Lower lobe of right lung (tissue), 2 donors: ENCODE data around the gene HAUS3. TPM values are rescaled to one million over a fixed set of nuclear protein-coding genes. Genes with fewer than 3 reads are reported as not detected.
A peak's percentile ranks its signal among the peaks of the same experiment; 100 is the strongest.

ENCODE experiments used
- ATAC-seq, 2 donors: fragments of 200-7000 bp; cut with Tn5 transposase; one replicate each; pipeline ENCODE4 v1.9.1; 2020 to 2022; ENCODE audit warnings: mild to moderate bottlenecking in 2 of 2, moderate library complexity in 2 of 2
- DNase-seq: peaks from one replicate; pipeline ENCODE4 v3.0.0-alpha.2; 2020
- H3K27ac ChIP-seq: fragments of 200-600 bp; one replicate; pipeline ENCODE4 v1.8.0; 2022
- H3K27me3 ChIP-seq: fragments of 200-600 bp; one replicate; pipeline ENCODE4 v1.8.0; 2022; ENCODE audit warnings: low read depth
- H3K36me3 ChIP-seq: fragments of 200-600 bp; one replicate; pipeline ENCODE4 v1.8.0; 2022; ENCODE audit warnings: mild to moderate bottlenecking
- H3K4me1 ChIP-seq: fragments of 200-600 bp; one replicate; pipeline ENCODE4 v1.8.0; 2022
- H3K4me3 ChIP-seq: fragments of 200-600 bp; one replicate; pipeline ENCODE4 v1.8.0; 2022; ENCODE audit warnings: mild to moderate bottlenecking
- H3K9me3 ChIP-seq: fragments of 200-600 bp; one replicate; pipeline ENCODE4 v1.8.0; 2022
- CTCF ChIP-seq: fragments of 200-600 bp; IDR thresholded peaks from one replicate; pipeline ENCODE4 v1.8.0; 2022; ENCODE audit warnings: antibody characterized with exemption, mild to moderate bottlenecking
- intact Hi-C: fragments of 100-400 bp; cut with DNase I; formaldehyde crosslinking; loops from one replicate; pipeline ENCODE4 v1.11.0; 2022
- long read RNA-seq: library from polyadenylated mRNA; unstranded; transcript quantifications from one replicate; pipeline ENCODE4 v2.0.0, GENCODE V29; 2021
- total RNA-seq: library from RNA; stranded (reverse); fragmentation: NEBNext Ultra II Directional; extraction: Animal tissue kit (Norgen Biotek cat#: 25700); gene quantifications from one replicate; pipeline ENCODE4 v1.2.1, GENCODE V29; 2021
- donor health status: DM: no; HTN: yes; CAD: no; lungs with severe emphysema.

HAUS3 gene
- total RNA-seq, result 12.3 TPM
- long read RNA-seq, full-length matches to known transcripts, result 7 of 33 reads
- long read RNA-seq, partial matches to known transcripts, result 22 of 33 reads
- long read RNA-seq, other reads (novel, unspliced or antisense), result 4 of 33 reads

GRCh38 chr4:2241410-2242353 is at the start of gene HAUS3, which contains the start of gene POLN:
HAUS3 (minus strand) TSS chr4:2242121; CDS start chr4:2240946, 1,175 bp downstream.
POLN (minus strand) TSS chr4:2242121; CDS start chr4:2229231, 12,890 bp downstream.
- Histone ChIP-seq H3K36me3 (peaks cover 24% of the 10 kb centered on the region), H3K4me3 (peak within 1 kb of the TSS; percentile 92), H3K9me3 (no peaks in the 10 kb centered on the region), H3K4me1 (peaks cover 72% of the 10 kb centered on the region), H3K27ac (peak within 1 kb of the TSS; percentile 87), H3K27me3 (no peaks in the 10 kb centered on the region)
- ATAC-seq, result peak; percentile 99
- peak; percentile 99 for DNase-seq
- TF ChIP-seq CTCF, result no peak
- intact Hi-C loops, result no loop called here

GRCh38 chr4:2290974-2291704 is 49.2 kb upstream of the HAUS3 start:
- H3K4me3 ChIP-seq, result no peak overlapping the region
- H3K27ac ChIP-seq, result no peak overlapping the region
- peaks cover 5% of the 10 kb centered on the region for H3K4me1 ChIP-seq
- ATAC-seq (peak; percentile 36 to 37), DNase-seq (no peak)
- H3K36me3 ChIP-seq, result no peaks in the 10 kb centered on the region
- TF ChIP-seq CTCF, result no peak
- no peaks in the 10 kb centered on the region for H3K27me3 ChIP-seq
- H3K9me3 ChIP-seq, result no peaks in the 10 kb centered on the region
- intact Hi-C loops, result no loop called here

GRCh38 chr4:2290488-2290887 is 48.6 kb upstream of the HAUS3 start:
- Histone ChIP-seq H3K27ac (no peak overlapping the region), H3K4me1 (peaks cover 5% of the 10 kb centered on the region), H3K27me3 (no peaks in the 10 kb centered on the region), H3K9me3 (no peaks in the 10 kb centered on the region), H3K4me3 (no peak overlapping the region), H3K36me3 (no peaks in the 10 kb centered on the region)
- DNase-seq, result no peak
- ATAC-seq, result peak in 1 of 2 donors; percentile 11
- no peak for TF ChIP-seq CTCF
- intact Hi-C loops, result no loop called here

- no peak for TF ChIP-seq CTCF
- Histone ChIP-seq H3K9me3 (no peaks in the 10 kb centered on the region), H3K27me3 (no peaks in the 10 kb centered on the region), H3K4me1 (peaks cover 5% of the 10 kb centered on the region), H3K27ac (no peak overlapping the region), H3K4me3 (no peak overlapping the region), H3K36me3 (no peaks in the 10 kb centered on the region)
- DNase-seq (no peak), ATAC-seq (peak in 1 of 2 donors; percentile 3)
- intact Hi-C loops, result no loop called here
Observed at GRCh38 chr4:2289955-2290333, 48.0 kb upstream of the HAUS3 start.

GRCh38 chr4:2289311-2289954 is 47.5 kb upstream of the HAUS3 start:
- DNase-seq, result no peak
- Histone ChIP-seq H3K27ac (no peak overlapping the region), H3K9me3 (no peaks in the 10 kb centered on the region), H3K4me3 (no peak overlapping the region), H3K27me3 (no peaks in the 10 kb centered on the region), H3K4me1 (peaks cover 5% of the 10 kb centered on the region), H3K36me3 (no peaks in the 10 kb centered on the region)
- ATAC-seq, result no peak
- no peak for TF ChIP-seq CTCF
- intact Hi-C loops, result no loop called here
